Uterus (tissue), 2 donors: ENCODE results near the gene PRKD3.

Source experiments
- POLR2A ChIP-seq, 2 donors: fragments of 450-650 bp; IDR thresholded peaks; one replicate each; pipeline ENCODE4 v1.6.1; 2016; ENCODE audit warnings: antibody characterized with exemption in 2 of 2, mild to moderate bottlenecking in 1 of 2, moderate library complexity in 1 of 2
- TF ChIP-seq, protein P1 (sequence below), 4 experiments: fragments of 200-600 bp in 2 of 4; fragments of 450-650 bp in 2 of 4; sonication (generic) in 2 of 4; IDR thresholded peaks; one replicate each; pipeline ENCODE4 v1.5.1; 2016 to 2019; ENCODE audit warnings: antibody characterized with exemption in 4 of 4, mild to moderate bottlenecking in 2 of 4, moderate library complexity in 1 of 4

DNA sequence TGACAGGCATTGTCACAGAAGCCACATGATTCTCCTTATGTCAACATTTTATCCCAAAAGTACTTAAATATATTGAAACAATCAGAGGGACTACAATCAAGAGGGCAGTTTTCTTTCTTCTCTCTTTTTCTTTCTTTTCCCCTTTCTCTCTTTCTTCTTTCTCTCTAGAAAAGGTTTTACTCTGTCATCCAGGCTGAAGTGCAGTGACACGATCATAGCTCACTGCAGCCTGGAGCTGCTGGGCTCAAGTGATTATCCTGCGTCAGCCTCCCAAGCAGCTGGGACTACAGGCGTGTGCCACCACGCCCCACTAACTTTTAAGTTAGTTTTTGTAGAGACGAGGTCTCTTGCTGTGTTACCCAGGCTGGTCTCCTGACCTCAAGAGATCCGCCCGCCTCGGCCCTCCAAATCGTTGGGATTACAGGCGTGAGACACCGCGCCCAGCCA, 1.0 kb upstream of the PRKD3 start:
- TF ChIP-seq, protein P1, sequence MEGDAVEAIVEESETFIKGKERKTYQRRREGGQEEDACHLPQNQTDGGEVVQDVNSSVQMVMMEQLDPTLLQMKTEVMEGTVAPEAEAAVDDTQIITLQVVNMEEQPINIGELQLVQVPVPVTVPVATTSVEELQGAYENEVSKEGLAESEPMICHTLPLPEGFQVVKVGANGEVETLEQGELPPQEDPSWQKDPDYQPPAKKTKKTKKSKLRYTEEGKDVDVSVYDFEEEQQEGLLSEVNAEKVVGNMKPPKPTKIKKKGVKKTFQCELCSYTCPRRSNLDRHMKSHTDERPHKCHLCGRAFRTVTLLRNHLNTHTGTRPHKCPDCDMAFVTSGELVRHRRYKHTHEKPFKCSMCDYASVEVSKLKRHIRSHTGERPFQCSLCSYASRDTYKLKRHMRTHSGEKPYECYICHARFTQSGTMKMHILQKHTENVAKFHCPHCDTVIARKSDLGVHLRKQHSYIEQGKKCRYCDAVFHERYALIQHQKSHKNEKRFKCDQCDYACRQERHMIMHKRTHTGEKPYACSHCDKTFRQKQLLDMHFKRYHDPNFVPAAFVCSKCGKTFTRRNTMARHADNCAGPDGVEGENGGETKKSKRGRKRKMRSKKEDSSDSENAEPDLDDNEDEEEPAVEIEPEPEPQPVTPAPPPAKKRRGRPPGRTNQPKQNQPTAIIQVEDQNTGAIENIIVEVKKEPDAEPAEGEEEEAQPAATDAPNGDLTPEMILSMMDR (IDR thresholded peaks at IDR 0.05) = no peak
- no peak for TF ChIP-seq POLR2A (IDR thresholded peaks at IDR 0.05)
